Measurements from ENCODE around the gene SEPTIN2.
"Not testable (repeated sequence)": the region's sequence is repeated elsewhere in the genome, so short reads cannot be mapped to it uniquely, and the experiment has no call there.

The SEPTIN2 gene

DNA sequence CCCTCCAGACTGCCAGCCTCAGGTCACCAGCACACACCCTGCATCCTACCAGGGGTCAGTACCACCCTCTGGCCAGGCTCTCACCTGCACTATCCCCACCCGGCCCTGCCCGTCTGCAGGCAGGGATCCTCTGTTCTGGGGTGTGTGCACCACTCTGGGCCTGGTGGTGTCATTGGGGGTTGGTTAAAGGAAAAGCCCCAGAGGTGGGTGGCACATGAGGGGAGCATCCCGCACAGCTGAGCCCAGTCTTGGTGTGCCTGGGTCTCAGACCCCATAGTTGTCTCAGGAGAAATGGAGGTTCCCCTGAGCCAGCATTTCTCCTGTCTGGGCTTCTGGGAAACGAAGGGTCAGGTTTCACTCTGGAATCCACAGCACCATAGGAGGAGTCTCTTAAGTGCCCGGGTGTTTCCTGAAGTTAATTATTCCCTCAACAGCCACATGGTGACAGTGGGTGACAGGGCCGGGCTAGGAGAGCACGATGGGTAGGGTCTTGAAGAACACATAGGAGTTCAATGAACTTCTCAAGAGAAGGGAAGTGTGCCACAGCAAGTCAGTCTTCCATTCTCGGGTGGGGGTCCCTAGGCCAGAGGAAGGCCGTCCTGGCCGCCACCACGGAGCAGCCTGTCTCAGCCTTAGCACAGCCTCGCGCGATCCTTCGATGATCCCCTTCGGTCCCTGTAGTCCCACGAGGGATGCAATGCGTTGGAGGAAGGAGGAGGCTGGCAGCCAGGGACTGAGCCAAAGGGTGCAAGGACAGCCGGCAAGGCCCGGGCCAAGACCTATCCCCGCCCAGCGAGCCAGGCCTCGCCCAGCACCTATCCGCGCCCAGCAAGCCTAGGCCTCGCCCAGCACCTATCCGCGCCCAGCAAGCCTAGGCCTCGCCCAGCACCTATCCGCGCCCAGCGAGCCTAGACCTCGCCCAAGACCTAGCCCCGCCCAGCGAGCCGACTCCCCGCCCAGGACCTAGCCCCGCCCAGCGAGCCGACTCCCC is 39.2 kb downstream of the SEPTIN2 start:
- peak; percentile 79 to 84 for DNase-seq

DNA sequence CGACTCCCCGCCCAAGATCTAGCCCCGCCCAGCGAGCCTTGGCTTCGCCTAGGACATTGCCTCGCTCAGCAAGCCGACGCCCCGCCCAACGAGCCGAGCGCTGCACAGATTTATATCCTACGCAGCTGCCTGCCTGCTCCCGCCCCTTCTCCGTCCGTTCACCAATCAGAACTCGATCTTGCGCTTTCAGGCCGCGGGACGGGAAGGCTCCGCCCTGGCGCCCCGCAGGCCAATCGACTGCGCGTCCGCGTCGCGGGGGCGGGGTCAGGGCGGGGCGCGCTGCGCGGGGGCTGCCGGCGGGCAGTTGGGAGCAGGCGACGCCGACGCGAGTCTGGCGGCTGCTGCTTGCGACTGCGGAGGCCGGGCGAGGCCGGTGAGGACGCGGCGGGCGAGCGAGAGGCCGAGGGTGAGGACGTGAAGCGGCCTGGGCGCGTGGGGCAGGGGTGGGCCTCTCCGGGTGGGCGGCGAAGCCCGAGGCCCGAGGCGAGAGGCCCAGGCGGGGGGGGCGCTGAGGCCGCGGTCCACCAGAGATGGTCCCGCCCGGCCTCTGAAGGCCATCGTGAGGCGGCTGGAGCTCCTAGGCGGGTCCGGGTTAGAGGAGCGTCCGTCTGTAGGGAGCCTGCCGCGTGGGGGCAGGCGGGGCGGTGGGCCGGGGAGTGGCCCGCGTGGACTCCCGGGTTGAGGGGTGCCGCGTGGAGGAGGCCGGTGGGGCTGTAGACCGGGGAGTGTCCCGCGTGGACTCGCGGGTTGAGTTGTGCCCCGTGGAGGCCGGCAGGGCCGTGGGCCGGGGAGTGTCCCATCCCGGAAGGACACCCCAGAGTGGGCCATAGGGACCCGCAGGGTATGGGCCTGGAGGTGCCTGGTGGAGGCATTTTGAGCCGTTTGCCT is 40.5 kb downstream of the SEPTIN2 start, which contains the start of gene FARP2:
TSS of gene FARP2 (plus strand) at position 303 of the 888 bp plus-strand sequence. CDS start 16,823 bp downstream, outside the sequence.
- DNase-seq, result peak; percentile 98

DNA sequence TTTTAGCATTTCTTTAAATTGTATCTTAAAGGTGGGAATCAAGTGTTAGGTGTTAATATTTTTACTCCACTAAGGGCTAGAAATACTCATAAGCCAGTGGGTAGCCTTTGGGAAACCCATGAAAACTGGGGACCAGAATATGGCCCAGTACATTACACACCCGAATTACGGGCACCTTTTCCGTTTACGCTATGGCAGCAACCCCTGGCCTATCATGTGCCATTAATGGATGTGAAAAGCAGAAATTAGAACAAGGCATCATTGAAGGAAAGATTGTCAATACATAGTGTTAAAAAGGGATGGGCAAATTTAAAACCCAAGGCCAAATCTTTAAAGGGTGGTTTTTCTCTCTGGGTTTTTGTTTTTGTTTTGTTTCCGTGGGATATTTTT is 41.1 kb downstream of the SEPTIN2 start:
- no peak for DNase-seq

DNA sequence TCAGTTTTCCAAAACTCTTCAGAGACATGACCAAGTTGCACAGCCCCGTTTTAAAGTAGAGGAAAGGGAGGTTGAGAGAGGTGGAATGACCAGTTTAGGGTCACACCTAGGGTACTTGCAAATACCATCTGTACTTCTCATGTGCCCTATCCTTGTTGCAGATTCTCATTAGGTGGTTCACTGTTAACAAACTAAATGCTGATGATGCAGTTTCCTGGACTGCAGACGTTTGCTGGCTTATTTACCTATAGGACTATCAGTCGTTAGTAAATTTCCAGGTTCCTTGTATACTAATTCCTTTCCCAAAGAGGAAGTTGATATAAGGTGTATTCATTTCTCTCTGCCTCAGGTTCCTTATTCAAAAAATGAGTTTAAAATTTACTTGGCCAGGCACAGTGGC is 41.8 kb downstream of the SEPTIN2 start:
- no peak for DNase-seq

DNA sequence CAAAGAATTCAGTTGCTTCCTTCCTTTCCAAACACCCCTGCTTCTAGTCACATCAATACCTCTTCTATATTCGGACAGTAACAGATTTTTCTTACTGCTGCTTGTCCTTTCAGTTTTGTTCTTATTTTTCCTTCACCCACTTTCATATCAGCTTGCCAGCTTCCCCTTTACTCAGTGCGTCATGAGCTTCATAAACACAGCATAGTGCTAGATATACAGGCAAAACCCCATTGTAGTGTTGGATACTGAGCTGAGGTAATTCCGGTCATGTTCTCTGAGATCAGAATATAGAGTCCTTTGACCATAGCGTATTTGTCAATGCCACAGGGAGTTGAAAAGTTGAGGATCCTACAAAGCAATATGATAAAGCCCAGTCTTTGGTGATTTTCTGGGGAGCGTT is 42.7 kb downstream of the SEPTIN2 start:
- DNase-seq, result peak; percentile 17 to 43

DNA sequence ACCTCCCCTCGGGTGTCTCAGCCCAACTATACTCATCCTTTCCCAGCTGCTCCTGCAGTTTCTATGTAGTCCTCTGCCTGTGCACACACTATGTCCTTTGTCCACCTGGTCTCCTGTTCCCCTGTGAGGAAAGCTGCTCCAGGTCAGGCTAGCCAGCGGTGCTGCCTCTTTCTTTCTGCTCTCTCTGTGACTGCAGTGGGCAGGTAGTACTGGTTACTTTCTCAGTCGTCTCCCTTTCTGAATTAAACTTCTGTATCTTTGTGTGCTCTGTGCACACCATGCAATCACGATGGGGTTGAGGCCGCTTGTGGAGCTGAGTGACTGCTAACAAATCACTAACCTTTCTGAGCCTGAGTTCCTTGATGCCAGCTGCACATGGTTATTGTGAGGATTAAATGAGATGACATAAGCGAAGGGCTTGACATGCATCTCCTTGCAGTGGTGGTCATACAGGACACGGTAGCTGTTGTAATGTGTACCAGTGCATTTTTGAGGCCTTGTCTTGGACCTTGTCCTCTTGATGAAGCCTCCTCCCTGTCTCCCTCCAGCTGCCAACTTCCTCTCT is 43.8 kb downstream of the SEPTIN2 start:
- DNase-seq, result no peak

DNA sequence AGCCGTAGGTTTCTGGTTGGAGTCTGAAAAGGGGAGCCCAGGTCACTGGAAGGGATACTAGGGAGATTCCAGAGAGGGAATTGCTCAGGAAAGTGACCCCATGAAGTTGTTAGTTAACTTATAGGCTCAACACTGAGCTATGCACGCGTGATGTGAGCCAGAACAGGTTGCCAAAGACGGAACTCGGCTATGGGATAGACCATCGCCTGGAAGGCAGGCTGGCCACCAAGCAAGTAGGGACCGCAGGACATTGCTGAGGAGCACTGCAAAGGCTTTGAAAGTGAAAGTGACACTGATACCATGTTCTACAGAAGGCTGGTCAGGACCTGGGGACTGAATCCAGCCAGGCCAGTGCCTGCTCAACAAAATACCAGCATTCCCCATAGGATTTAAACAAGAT is 47.7 kb downstream of the SEPTIN2 start:
- no peak for DNase-seq

DNA sequence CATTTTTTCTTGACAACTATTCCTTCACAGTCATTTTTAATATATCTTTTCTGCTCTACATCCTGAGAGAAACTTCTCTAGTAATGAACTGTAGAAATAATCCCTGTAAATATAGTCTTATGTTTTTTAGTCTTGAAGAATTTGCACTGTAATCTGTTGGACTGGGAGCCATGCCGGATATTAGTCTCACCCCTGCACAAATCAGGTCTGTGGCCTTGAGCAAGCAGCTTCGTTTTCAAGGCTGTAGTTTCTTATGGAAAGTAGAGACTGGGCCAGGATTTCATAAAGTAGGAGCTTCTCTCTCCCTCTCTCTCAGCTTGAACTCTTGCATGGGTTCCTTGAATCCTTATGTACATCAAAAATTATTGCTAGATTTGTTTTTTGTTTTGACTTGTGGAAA is 49.1 kb downstream of the SEPTIN2 start:
- no peak for DNase-seq

DNA sequence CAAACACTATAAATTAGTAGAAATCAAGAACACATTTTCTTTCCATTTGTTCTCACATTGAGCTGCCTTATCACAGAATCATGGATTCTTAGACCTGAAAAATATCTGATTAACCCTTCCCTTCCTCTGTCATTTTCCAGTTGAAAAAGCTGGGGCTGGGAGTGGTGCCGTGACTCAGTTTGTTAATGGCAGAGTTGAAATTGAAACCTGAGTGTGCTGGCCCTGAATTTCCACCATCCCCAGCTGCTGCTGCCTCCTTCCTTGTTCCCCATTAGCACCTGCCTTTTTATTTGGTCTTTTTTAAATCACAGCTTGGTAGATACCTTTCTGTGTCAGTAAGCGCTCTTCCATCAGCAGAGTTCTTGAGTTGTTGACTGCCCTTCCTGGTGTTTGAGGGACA is 51.0 kb downstream of the SEPTIN2 start:
- no peak for DNase-seq

DNA sequence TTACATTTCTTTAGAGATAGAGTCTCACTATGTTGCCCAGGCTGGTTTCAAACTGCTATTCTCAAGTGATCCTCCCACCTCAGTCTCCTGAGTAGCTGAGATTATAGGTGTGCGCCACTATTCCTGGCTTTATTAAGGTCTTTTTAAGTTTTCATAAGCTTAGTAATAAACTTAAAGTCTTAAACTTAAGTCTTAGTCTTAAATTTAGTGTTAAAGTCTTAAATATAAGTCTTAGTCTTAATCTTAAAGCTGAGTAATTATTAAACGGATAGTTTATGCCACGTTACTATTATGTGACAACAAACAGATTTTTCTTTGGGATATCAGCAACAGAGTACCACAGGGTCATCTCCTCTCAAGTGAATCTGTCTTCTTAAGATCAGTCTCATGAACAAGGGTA is 52.9 kb downstream of the SEPTIN2 start:
- DNase-seq, result no peak

DNA sequence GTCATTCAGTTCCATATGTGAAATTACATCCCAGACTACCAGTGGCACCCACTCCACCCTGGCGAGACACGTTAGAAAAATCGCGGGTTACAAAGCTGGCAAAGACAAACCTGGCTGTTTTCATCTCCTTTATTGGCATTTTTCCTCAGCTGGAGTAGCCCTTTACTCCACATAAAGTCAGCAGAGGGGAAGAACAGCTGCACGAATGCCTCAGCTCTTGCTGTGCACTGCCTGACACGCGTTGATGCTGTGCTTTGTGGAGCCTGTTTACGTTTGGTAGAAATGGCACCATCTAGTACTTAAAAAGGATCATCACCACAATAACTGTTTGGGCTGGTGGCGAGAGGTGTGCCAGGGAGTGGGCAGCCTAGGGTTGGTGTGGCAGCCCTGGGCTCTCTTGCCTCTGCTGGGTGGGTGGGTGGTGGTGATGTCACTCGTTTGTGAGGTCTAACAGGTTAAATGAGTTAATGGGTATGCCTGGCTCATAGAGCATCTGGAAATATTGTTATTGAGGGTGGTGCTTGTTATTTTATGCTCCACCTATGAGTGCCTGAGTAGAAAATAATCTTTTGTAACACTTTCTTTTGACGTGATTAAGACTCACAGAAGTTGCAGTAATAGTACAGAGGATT is 56.8 kb downstream of the SEPTIN2 start:
- no peak for DNase-seq

DNA sequence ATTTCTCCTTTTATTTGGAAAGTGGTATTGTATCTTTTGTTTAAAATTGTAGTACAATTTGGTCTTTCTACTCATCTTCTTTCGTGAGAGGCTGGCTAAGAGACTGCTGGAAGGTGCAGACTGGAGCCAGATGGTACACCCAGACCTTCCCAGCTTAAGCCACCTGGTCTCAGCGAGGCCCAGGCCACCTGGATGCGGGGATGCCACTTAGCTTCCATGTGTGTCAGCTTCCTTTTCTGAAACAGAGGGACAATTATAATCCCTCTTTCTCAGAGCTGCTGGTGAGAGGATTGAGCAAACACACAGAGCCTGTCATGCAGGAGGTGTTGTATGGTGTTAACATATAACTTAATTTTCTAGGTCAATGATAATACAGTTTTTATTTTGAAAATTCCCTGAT is 57.7 kb downstream of the SEPTIN2 start:
- no peak for DNase-seq

DNA sequence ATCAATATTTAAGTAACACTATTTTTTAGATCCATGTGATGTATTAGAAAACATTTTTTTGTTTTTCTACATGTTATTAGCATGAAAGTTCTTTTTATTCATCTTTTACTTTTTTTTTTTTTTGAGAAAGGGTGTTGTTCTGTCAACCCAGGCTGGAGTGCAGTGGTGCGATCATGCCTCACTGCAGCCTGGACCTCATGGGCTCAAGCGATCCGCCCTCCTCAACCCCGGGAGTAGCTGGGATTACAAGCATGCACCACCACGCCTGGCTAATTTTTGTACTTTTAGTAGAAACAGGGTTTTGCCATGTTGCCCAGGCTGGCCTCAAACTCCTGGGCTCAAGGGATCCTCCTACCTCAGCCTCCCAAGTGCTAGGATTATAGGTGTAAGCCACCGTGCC is 58.2 kb downstream of the SEPTIN2 start:
- not testable (repeated sequence) for DNase-seq

DNA sequence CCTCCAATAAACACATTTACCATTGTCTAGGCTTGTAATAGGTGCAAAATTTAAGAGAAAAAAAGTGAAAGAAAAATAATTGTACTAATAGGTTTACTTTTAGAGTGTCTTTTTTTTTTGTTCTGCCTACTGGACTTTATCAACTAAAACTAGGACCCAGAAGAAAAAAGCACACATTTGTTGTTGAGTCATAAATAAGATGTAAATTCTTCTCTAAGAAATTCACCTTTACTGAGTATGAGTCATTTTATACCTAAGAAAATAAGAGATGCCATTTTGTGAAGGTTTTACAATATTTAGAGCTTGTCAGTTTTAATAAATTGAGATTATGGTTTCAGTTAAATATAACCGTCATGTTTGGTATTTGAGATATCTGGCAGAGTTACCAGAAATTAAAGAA is 59.6 kb downstream of the SEPTIN2 start:
- DNase-seq, result no peak

DNA sequence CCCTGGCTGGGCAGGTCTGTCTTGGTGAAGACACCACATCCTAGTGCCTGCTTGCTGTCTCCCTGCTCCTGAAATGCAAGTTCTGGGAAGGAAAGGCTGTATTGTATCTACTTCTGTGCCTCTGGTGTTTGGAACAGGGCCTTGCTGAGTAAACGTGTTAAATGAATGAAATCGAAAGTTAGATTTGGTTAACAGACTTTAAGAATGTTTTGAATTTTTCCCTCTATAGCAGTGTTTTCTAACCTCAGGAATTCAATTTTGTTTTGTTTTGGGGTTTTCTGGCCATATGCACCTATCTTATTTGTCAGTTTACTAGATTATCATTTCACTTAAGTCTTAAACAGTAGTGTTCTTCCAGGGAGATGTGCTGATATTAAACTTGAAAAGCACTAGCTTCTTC is 61.1 kb downstream of the SEPTIN2 start:
- DNase-seq, result no peak

DNA sequence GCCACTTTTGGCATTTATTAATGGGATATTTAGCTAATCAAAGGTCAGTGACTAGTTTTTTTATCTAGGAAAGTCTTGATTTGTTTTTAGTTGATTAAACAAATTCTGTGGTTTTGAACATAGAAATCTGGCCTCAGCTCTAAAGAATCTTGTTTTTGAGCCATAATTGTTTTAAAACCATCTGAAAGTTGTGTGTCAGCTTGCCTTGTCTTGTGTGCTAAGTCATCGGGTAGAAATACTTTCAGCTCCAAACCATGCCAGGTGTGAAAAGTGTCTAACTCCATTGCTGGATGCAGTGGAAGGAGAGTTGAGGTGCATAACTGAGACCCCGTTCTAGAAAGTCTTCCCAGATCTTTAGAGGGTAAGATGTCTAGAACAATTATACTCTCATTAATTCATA is 63.1 kb downstream of the SEPTIN2 start:
- no peak for DNase-seq

DNA sequence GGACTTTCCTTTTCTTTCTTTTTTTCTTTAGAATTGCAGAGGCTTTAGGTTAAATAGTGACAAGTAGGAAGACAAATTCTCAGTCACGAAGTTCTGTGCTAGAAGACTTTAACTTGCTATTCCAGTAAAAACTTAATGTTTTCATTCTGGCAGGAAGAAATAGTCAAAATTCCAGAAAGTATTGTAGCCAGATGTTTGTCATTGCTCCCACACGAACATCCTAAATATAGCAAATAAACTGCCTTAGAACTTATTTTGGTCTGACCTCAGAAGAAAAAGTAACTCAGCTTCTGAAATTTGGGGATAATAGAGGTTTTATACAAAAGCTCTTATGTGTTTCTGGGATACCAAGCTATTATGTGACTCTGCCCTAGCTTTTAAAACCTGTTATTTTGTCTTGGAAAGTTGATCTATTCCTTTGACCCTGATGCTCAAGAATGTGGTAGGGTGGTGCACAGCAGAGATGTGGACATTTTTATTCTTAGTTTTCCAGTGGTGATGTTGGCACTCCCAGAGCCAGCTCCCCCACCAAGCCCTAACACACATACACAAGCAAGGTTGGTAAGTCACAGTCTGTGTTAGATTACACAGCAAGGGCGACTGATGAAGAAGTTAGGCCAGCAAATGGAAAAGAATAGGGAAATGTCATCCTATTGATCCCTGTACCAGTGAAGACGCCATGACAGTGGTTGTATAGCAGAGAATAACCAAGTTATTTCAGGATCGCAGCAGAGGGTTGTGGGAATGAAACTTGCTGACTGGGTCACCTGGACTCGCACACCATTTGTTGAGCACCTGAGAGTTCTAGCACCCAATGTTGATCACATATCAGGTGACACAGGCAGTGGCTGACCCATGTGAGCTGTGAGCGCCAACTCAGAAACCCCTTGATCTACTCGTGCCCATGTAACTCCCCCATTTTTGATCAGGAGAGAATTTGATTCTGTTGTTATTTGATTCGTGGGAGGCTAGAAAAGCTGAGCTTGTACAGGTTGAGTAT is 64.1 kb downstream of the SEPTIN2 start:
- no peak for DNase-seq

DNA sequence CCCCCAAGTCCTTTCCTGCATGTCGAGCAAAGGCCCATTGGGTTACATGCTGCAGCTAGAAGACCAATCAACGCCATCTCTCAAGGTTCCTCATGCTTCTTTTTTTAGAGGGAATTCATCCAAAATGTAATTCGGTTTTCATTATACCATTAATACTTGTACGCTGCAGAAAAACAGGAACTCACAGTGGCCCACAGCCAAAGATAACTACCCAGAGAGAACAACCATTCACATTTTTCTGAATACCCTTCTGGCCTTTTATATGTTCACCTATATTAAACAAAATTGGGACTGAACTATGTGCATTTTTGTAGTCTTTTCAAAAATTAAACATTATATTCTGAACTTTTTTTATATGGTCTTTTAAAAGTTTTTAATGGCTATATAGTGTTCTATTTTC is 66.1 kb downstream of the SEPTIN2 start:
- DNase-seq, result no peak

DNA sequence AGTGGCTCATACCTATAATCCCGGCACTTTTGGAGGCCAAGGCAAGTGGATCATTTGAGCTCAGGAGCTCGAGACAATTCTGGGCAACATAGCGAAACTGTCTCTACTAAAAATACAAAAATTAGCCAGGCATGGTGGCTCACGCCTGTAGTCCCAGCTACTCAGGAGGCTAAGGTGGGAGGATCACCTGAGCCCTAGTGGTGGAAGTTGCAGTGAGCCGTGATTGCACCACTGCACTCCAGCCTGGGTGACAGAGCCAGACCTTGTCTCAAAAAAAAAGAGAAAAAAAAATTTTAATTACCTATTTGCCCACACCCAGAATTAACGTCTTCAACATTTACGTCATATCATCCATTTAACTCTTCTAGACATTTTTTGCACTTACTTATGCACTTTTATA is 69.7 kb downstream of the SEPTIN2 start:
- DNase-seq, result not testable (repeated sequence)

DNA sequence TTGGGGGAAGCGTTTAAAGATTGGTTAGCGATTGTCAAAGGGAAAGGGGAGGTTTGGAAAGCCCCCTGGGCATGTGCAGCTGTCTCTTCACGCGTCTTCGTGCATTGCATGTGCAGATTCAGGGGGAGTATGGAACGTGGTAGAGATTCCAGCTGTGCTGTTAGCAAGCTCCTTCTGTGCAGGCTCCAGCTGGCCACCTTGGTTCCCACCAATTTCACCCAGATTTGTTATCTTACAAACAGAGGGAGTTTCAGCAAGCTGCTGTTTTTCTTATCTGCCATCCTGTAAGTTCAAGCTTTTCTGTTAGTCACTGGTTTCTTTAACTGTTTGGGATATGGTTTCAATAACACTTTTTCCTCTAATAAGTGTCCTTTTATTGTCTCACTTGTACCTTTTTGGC is 70.8 kb downstream of the SEPTIN2 start:
- DNase-seq, result no peak

DNA sequence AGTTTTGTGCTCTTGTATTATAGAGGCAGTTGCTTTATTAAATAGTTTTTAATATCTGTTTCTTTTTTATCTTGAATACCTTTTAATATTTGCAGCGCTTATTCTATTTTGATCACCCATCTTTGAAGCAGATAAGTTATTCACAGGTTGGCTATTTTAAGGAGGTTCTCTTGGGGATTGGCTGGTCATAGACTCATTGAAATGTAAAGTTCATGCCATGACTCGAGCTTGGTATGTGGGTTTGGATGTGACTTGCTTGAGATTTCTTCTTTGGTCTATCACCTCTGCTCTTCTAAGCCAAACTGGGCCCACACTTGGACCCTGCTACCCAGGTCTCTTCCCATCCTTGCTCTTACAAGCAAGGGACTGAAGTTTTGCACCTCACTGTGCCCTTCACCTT is 74.0 kb downstream of the SEPTIN2 start:
- DNase-seq, result no peak

All from CD4-positive, alpha-beta T cell treated with Interleukin-4 for 1 hour (primary cell).